Astrocyte (in vitro differentiated cells and primary cell): Measurements from ENCODE around the gene PFKFB1. TPM values are rescaled to one million over a fixed set of nuclear protein-coding genes. Genes with fewer than 3 reads are reported as not detected.

ENCODE experiments used
- DNase-seq: peaks from one replicate; pipeline ENCODE4 v3.0.0-alpha.2; 2010; ENCODE audit warnings: low read depth
- FAIRE-seq: peaks from 2 replicates; lab custom pipeline; 2011; peaks lifted over from hg19 to GRCh38; lab: Jason Lieb, UNC
- H2AFZ ChIP-seq: 2 replicates; pipeline ENCODE4 v1.6.0; 2012; ENCODE audit warnings: low read depth, low read length, inconsistent platforms
- H3K27ac ChIP-seq: 2 replicates; pipeline ENCODE4 v1.5.1; 2011; ENCODE audit warnings: low read depth, low read length, inconsistent platforms
- H3K27me3 ChIP-seq: 2 replicates; pipeline ENCODE4 v1.6.0; 2011; ENCODE audit warnings: low read length, inconsistent platforms; ENCODE audit not compliant: insufficient read depth
- H3K36me3 ChIP-seq: 2 replicates; pipeline ENCODE4 v1.5.1; 2011; ENCODE audit warnings: low read length, inconsistent platforms; ENCODE audit not compliant: insufficient read depth
- H3K4me1 ChIP-seq: 2 replicates; pipeline ENCODE4 v1.5.1; 2011; ENCODE audit warnings: low read length, inconsistent platforms; ENCODE audit not compliant: insufficient read depth
- H3K4me2 ChIP-seq: 2 replicates; pipeline ENCODE4 v1.6.0; 2012; ENCODE audit warnings: low read length, inconsistent platforms
- H3K4me3 ChIP-seq: 2 replicates; pipeline ENCODE4 v1.5.1; 2011; ENCODE audit warnings: low read depth, mild to moderate bottlenecking, low read length, inconsistent platforms; ENCODE audit not compliant: insufficient read depth
- H3K79me2 ChIP-seq: 2 replicates; pipeline ENCODE4 v1.6.0; 2012; ENCODE audit warnings: mild to moderate bottlenecking, low read length, inconsistent platforms; ENCODE audit not compliant: insufficient read depth
- H3K9ac ChIP-seq: 2 replicates; pipeline ENCODE4 v1.6.0; 2012; ENCODE audit warnings: mild to moderate bottlenecking, low read length, inconsistent platforms
- H3K9me3 ChIP-seq: 2 replicates; pipeline ENCODE4 v1.5.1; 2012; ENCODE audit warnings: low read depth, mild to moderate bottlenecking, low read length, inconsistent platforms; ENCODE audit not compliant: insufficient read depth
- H4K20me1 ChIP-seq: 2 replicates; pipeline ENCODE4 v1.6.0; 2012; ENCODE audit warnings: low read length, inconsistent platforms; ENCODE audit not compliant: insufficient read depth
- H3K27ac Mint-ChIP-seq: one replicate; pipeline ENCODE4 v1.8.0; 2021; ENCODE audit warnings: mild to moderate bottlenecking, mixed read lengths; ENCODE audit not compliant: unreplicated experiment
- H3K27me3 Mint-ChIP-seq: one replicate; pipeline ENCODE4 v1.8.0; 2021; ENCODE audit warnings: low read depth, mixed read lengths; ENCODE audit not compliant: unreplicated experiment
- H3K36me3 Mint-ChIP-seq: one replicate; pipeline ENCODE4 v1.8.0; 2021; ENCODE audit warnings: low read depth, mixed read lengths; ENCODE audit not compliant: unreplicated experiment
- H3K4me1 Mint-ChIP-seq: one replicate; pipeline ENCODE4 v1.8.0; 2021; ENCODE audit warnings: low read depth, mixed read lengths; ENCODE audit not compliant: unreplicated experiment
- H3K4me3 Mint-ChIP-seq: one replicate; pipeline ENCODE4 v1.8.0; 2021; ENCODE audit warnings: mild to moderate bottlenecking, moderate library complexity, mixed read lengths; ENCODE audit not compliant: unreplicated experiment
- H3K9me3 Mint-ChIP-seq: one replicate; pipeline ENCODE4 v1.8.0; 2021; ENCODE audit warnings: mild to moderate bottlenecking, mixed read lengths; ENCODE audit not compliant: unreplicated experiment
- CTCF ChIP-seq: IDR thresholded peaks from 2 replicates; pipeline ENCODE4 v1.5.1; 2011; ENCODE audit warnings: low read depth, mild to moderate bottlenecking, inconsistent platforms, low read length, moderate library complexity; ENCODE audit not compliant: insufficient read depth
- EZH2 ChIP-seq: IDR thresholded peaks from 2 replicates; pipeline ENCODE4 v1.6.1; 2012; ENCODE audit warnings: mild to moderate bottlenecking, low read length, inconsistent platforms; ENCODE audit not compliant: insufficient read depth
- total RNA-seq: library from RNA; stranded (reverse); gene quantifications from 2 replicates; pipeline ENCODE4 v1.2.1, GENCODE V29; 2021

Gene PFKFB1
- total RNA-seq, 1 donor from 2014 or later = 0.34 TPM

GRCh38 chrX:54937416-54937815, 56.6 kb downstream of the PFKFB1 start:
- H3K9me3 Mint-ChIP-seq = no peaks in the 10 kb centered on the region
- no peaks in the 10 kb centered on the region for H3K79me2 ChIP-seq
- H3K9ac ChIP-seq = no peak overlapping the region

GRCh38 chrX:54935306-54935705, 58.7 kb downstream of the PFKFB1 start:
- FAIRE-seq (no peak), DNase-seq (no peak)
- Histone ChIP-seq H3K36me3 (no peaks in the 10 kb centered on the region), H3K27me3 (no peaks in the 10 kb centered on the region), H3K9ac (no peak overlapping the region), H3K4me2 (no peak overlapping the region), H3K27ac (no peak overlapping the region), H3K9me3 (no peaks in the 10 kb centered on the region), H4K20me1 (no peaks in the 10 kb centered on the region), H2AFZ (no peak overlapping the region), H3K4me3 (no peak overlapping the region), H3K4me1 (no peaks in the 10 kb centered on the region), H3K79me2 (no peaks in the 10 kb centered on the region)
- no peaks in the 10 kb centered on the region for H3K9me3 Mint-ChIP-seq
- H3K4me3 Mint-ChIP-seq = no peak overlapping the region
- TF ChIP-seq EZH2 (no peak), CTCF (no peak)
- H3K27me3 Mint-ChIP-seq = peaks cover 3% of the 10 kb centered on the region
- peaks cover 8% of the 10 kb centered on the region for H3K36me3 Mint-ChIP-seq
- H3K4me1 Mint-ChIP-seq = no peaks in the 10 kb centered on the region
- no peak overlapping the region for H3K27ac Mint-ChIP-seq

More at GRCh38 chrX:54937416-54937815, 56.6 kb downstream of the PFKFB1 start:
- peak; percentile 13 for FAIRE-seq
- DNase-seq = no peak
- TF ChIP-seq CTCF (no peak), EZH2 (no peak)
- H3K4me1 Mint-ChIP-seq = no peaks in the 10 kb centered on the region
- H2AFZ ChIP-seq = no peak overlapping the region
- no peaks in the 10 kb centered on the region for H4K20me1 ChIP-seq
- no peak overlapping the region for H3K4me3 ChIP-seq
- H3K4me2 ChIP-seq = no peak overlapping the region
- no peaks in the 10 kb centered on the region for H3K27me3 ChIP-seq
- H3K27ac Mint-ChIP-seq = no peak overlapping the region
- peaks cover 3% of the 10 kb centered on the region for H3K27me3 Mint-ChIP-seq
- no peaks in the 10 kb centered on the region for H3K4me1 ChIP-seq
- H3K36me3 Mint-ChIP-seq = peaks cover 2% of the 10 kb centered on the region
- no peak overlapping the region for H3K27ac ChIP-seq
- H3K9me3 ChIP-seq = no peaks in the 10 kb centered on the region
- H3K4me3 Mint-ChIP-seq = no peak overlapping the region
- no peaks in the 10 kb centered on the region for H3K36me3 ChIP-seq

- Mint-ChIP-seq H3K27me3 (peaks cover 3% of the 10 kb centered on the region), H3K27ac (no peak overlapping the region), H3K36me3 (peaks cover 8% of the 10 kb centered on the region), H3K4me1 (no peaks in the 10 kb centered on the region), H3K4me3 (no peak overlapping the region), H3K9me3 (no peaks in the 10 kb centered on the region)
- Histone ChIP-seq H3K27ac (no peak overlapping the region), H2AFZ (no peak overlapping the region), H3K36me3 (no peaks in the 10 kb centered on the region), H3K4me2 (no peak overlapping the region), H3K9ac (no peak overlapping the region), H3K9me3 (no peaks in the 10 kb centered on the region), H3K4me3 (no peak overlapping the region), H3K27me3 (no peaks in the 10 kb centered on the region), H3K4me1 (no peaks in the 10 kb centered on the region), H4K20me1 (no peaks in the 10 kb centered on the region), H3K79me2 (no peaks in the 10 kb centered on the region)
- TF ChIP-seq EZH2 (no peak), CTCF (no peak)
- FAIRE-seq (no peak), DNase-seq (no peak)
These were observed 59.1 kb downstream of the PFKFB1 start for GRCh38 chrX:54934890-54935289.
